Prostate gland (tissue), 2 donors: ENCODE results near the gene RPL28. TPM values are rescaled to one million over a fixed set of nuclear protein-coding genes. Genes with fewer than 3 reads are reported as not detected.
"Not testable (repeated sequence)": the region's sequence is repeated elsewhere in the genome, so short reads cannot be mapped to it uniquely, and the experiment has no call there.

Experiments used
- DNase-seq: peaks from one replicate; pipeline ENCODE4 v3.0.0-alpha.2; 2019; ENCODE audit warnings: low spot score
- H3K27ac ChIP-seq, 2 donors: fragments of 200-600 bp; sonication (generic); 2 replicates each; pipeline ENCODE4 v1.5.1; 2017 to 2019
- H3K27me3 ChIP-seq: fragments of 200-600 bp; sonication (generic); replicated peaks from 2 replicates; pipeline ENCODE4 v1.5.1; 2019; ENCODE audit not compliant: insufficient read depth
- H3K36me3 ChIP-seq, 2 donors: fragments of 200-600 bp; sonication (generic); 1 replicate in 1 of 2; 2 replicates in 1 of 2; pipeline versions ENCODE4 v1.5.1 to v1.8.1; 2017 to 2019
- H3K4me1 ChIP-seq: fragments of 200-600 bp; sonication (generic); replicated peaks from 2 replicates; pipeline ENCODE4 v1.5.1; 2019
- H3K4me3 ChIP-seq, 2 donors: fragments of 200-600 bp; sonication (generic); 2 replicates each; pipeline ENCODE4 v1.5.1; 2017 to 2019
- H3K9me3 ChIP-seq: fragments of 200-600 bp; sonication (generic); 2 replicates; pipeline ENCODE4 v1.5.1; 2017
- CTCF ChIP-seq, 4 experiments: fragments of 200-600 bp in 2 of 4; fragments of 450-650 bp in 2 of 4; sonication (generic) in 2 of 4; IDR thresholded peaks; 1 replicate in 3 of 4; 2 replicates in 1 of 4; pipeline ENCODE4 v1.5.1; 2016 to 2019; ENCODE audit warnings: antibody characterized with exemption in 4 of 4, mild to moderate bottlenecking in 2 of 4, moderate library complexity in 2 of 4
- POLR2A ChIP-seq: fragments of 450-650 bp; IDR thresholded peaks from one replicate; pipeline ENCODE4 v1.6.1; 2016; ENCODE audit warnings: antibody characterized with exemption, mild to moderate bottlenecking
- POLR2AphosphoS5 ChIP-seq: sonication (generic); formaldehyde crosslinking; IDR thresholded peaks from one replicate; pipeline ENCODE4 v1.6.1; 2017; ENCODE audit warnings: antibody characterized with exemption
- WGBS: methylation state at CpG from one replicate; pipeline ENCODE4 v1.1.5; 2018; 5-methylcytosine and 5-hydroxymethylcytosine counted together
- intact Hi-C: fragments of 100-400 bp; cut with DNase I; formaldehyde crosslinking; loops from one replicate; pipeline ENCODE4 v1.14.2; 2022
- total RNA-seq, 2 donors: library from RNA; depleted of rRNA; stranded (reverse); fragments of >200 nt; gene quantifications; one replicate each; pipeline ENCODE4 v1.1.0, GENCODE V29; 2016

RPL28 gene
- total RNA-seq, 2 donors from 2014 or later, result 439 to 554 TPM

- no peaks in the 10 kb centered on the region for H3K9me3 ChIP-seq
- H3K4me3 ChIP-seq, result peak overlapping the region; percentile 89 to 95
- DNase-seq, result no peak
- intact Hi-C loops, result loop anchor here (5.0 kb wide), 1 partner anchor 291 kb away; the partner anchor contains the start of gene PPP1R12C
- H3K27me3 ChIP-seq, result no peaks in the 10 kb centered on the region
- 67% methylated on average over 9 of the region's 9 CpGs for WGBS
- no peak for TF ChIP-seq CTCF (IDR thresholded peaks at IDR 0.05)
- H3K36me3 ChIP-seq, result no peaks in the 10 kb centered on the region
- H3K4me1 ChIP-seq, result peaks cover 8% of the 10 kb centered on the region
- H3K27ac ChIP-seq, result peak overlapping the region; percentile 91 to 97
Measured at GRCh38 chr19:55408533-55408872, 22.8 kb downstream of the RPL28 start.

- not testable (repeated sequence) for H3K36me3 ChIP-seq, H3K4me3 ChIP-seq, H3K9me3 ChIP-seq, H3K27ac ChIP-seq, DNase-seq, H3K4me1 ChIP-seq, H3K27me3 ChIP-seq
- intact Hi-C loops, result loop anchor here (5.0 kb wide), 1 partner anchor 292 kb away; the partner anchor contains the start of gene PPP1R12C
- WGBS, result 92% methylated on average over 8 of the region's 8 CpGs
Measured at GRCh38 chr19:55409179-55409578, 23.4 kb downstream of the RPL28 start.

- Histone ChIP-seq H3K4me1 (peaks cover 8% of the 10 kb centered on the region), H3K27me3 (no peaks in the 10 kb centered on the region), H3K9me3 (no peaks in the 10 kb centered on the region), H3K36me3 (no peaks in the 10 kb centered on the region), H3K27ac (no peak overlapping the region), H3K4me3 (no peak overlapping the region)
- no peak for TF ChIP-seq CTCF (IDR thresholded peaks at IDR 0.05)
- 90% methylated on average over 2 of the region's 2 CpGs for WGBS
- no peak for DNase-seq
- intact Hi-C loops, result no loop called here
Measured at GRCh38 chr19:55410168-55410567, 24.4 kb downstream of the RPL28 start.

DNA sequence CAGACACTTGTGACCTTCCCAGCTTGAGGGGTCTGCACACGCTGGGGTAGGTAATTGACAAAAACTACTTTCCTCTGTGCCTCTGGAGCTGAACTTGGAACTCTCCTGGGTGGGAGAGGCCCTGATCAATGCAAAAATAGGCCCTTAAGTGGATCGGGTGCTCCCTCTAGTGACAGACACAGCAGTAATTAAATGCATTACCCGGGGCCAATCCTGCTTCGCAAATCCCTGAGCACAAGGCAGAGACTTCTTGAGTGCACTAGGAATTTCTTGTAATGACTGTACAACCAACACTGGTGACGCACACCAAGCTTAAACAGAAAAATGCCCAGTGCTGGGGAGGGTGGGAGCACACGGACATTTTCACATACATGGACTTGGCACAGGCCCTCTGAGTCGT lies 32.5 kb downstream of the RPL28 start:
- H3K36me3 ChIP-seq, result no peaks in the 10 kb centered on the region
- intact Hi-C loops, result loop anchor here (5.0 kb wide), 1 partner anchor 276 kb away; no protein-coding TSS in a partner anchor
- H3K4me1 ChIP-seq, result no peaks in the 10 kb centered on the region
- H3K4me3 ChIP-seq, result no peak overlapping the region
- H3K9me3 ChIP-seq, result no peaks in the 10 kb centered on the region
- H3K27ac ChIP-seq, result no peak overlapping the region
- TF ChIP-seq POLR2AphosphoS5, result no peak
- peak; percentile 15 to 75 (median 62) for TF ChIP-seq CTCF (IDR thresholded peaks at IDR 0.05)
- no peaks in the 10 kb centered on the region for H3K27me3 ChIP-seq
- DNase-seq, result peak; percentile 48
- WGBS, result 19% methylated on average over 7 of the region's 7 CpGs

- Histone ChIP-seq H3K4me3 (no peak overlapping the region), H3K27ac (no peak overlapping the region), H3K36me3 (no peaks in the 10 kb centered on the region), H3K9me3 (no peaks in the 10 kb centered on the region), H3K4me1 (no peaks in the 10 kb centered on the region), H3K27me3 (no peaks in the 10 kb centered on the region)
- DNase-seq, result no peak
- TF ChIP-seq POLR2AphosphoS5 (no peak), CTCF (IDR thresholded peaks at IDR 0.05) (no peak), POLR2A (no peak)
- intact Hi-C loops, result loop anchor here (5.0 kb wide), 1 partner anchor 277 kb away; no protein-coding TSS in a partner anchor
- WGBS, result 68% methylated on average over 5 of the region's 5 CpGs
Measured at GRCh38 chr19:55419103-55419502, 33.4 kb downstream of the RPL28 start.
